GM23338 (cell line): ENCODE measurements around the gene PFKM. TPM values are rescaled to one million over a fixed set of nuclear protein-coding genes. Genes with fewer than 3 reads are reported as not detected.

Source experiments
- ATAC-seq: fragments of 200-7000 bp; cut with Tn5 transposase; 3 replicates; pipeline ENCODE4 v1.9.1; 2020
- DNase-seq: peaks from one replicate; pipeline ENCODE4 v3.0.0-alpha.2; 2015; ENCODE audit warnings: low spot score
- H2AFZ ChIP-seq: fragments of 200-600 bp; sonication (generic); 2 replicates; pipeline ENCODE4 v1.8.0; 2016; ENCODE audit warnings: antibody characterized with exemption, mild to moderate bottlenecking, moderate library complexity
- H3F3A ChIP-seq: fragments of 200-600 bp; sonication (generic); replicated peaks from 2 replicates; pipeline ENCODE4 v1.8.0; 2017; ENCODE audit warnings: antibody characterized with exemption, mixed run types, low read depth
- H3K27ac ChIP-seq: fragments of 200-600 bp; sonication (generic); 2 replicates; pipeline ENCODE4 v1.6.1; 2016; ENCODE audit warnings: low read depth
- H3K27me3 ChIP-seq: fragments of 200-600 bp; sonication (generic); 2 replicates; pipeline ENCODE4 v1.8.0; 2016; ENCODE audit warnings: mild to moderate bottlenecking, mixed run types, moderate library complexity; ENCODE audit not compliant: insufficient read depth
- H3K36me3 ChIP-seq: fragments of 200-600 bp; sonication (generic); 2 replicates; pipeline ENCODE4 v1.8.0; 2016; ENCODE audit warnings: mild to moderate bottlenecking; ENCODE audit not compliant: insufficient read depth
- H3K4me1 ChIP-seq: fragments of 200-600 bp; sonication (generic); 2 replicates; pipeline ENCODE4 v1.8.0; 2016; ENCODE audit warnings: mild to moderate bottlenecking, moderate library complexity; ENCODE audit not compliant: insufficient read depth
- H3K4me2 ChIP-seq: fragments of 200-600 bp; sonication (generic); 2 replicates; pipeline ENCODE4 v1.7.1; 2017; ENCODE audit warnings: mixed run types
- H3K4me3 ChIP-seq: fragments of 200-600 bp; sonication (generic); 2 replicates; pipeline ENCODE4 v1.6.1; 2016; ENCODE audit warnings: mixed run types
- H3K79me2 ChIP-seq: fragments of 200-600 bp; sonication (generic); replicated peaks from 2 replicates; pipeline ENCODE4 v1.8.0; 2017; ENCODE audit warnings: mild to moderate bottlenecking; ENCODE audit not compliant: insufficient read depth
- H3K9me2 ChIP-seq: fragments of 200-600 bp; sonication (generic); 2 replicates; pipeline ENCODE4 v1.8.0; 2017; ENCODE audit not compliant: insufficient read depth
- H4K20me1 ChIP-seq: fragments of 200-600 bp; sonication (generic); replicated peaks from 2 replicates; pipeline ENCODE4 v1.8.0; 2017; ENCODE audit warnings: mild to moderate bottlenecking; ENCODE audit not compliant: insufficient read depth
- H3K27ac Mint-ChIP-seq: 2 replicates; pipeline ENCODE4 v1.8.0; 2020; ENCODE audit warnings: inconsistent platforms, mild to moderate bottlenecking, moderate library complexity, mixed read lengths
- H3K27me3 Mint-ChIP-seq: 3 replicates; pipeline ENCODE4 v1.8.0; 2022; ENCODE audit warnings: low read depth, mild to moderate bottlenecking, moderate library complexity, mixed read lengths, inconsistent platforms; ENCODE audit not compliant: insufficient read depth, poor library complexity
- H3K36me3 Mint-ChIP-seq: 3 replicates; pipeline ENCODE4 v1.8.0; 2021; ENCODE audit warnings: low read depth, mild to moderate bottlenecking, inconsistent platforms, moderate library complexity, mixed read lengths
- H3K4me1 Mint-ChIP-seq: 3 replicates; pipeline ENCODE4 v1.8.0; 2020; ENCODE audit warnings: mild to moderate bottlenecking, inconsistent platforms, mixed read lengths
- H3K4me3 Mint-ChIP-seq: 3 replicates; pipeline ENCODE4 v1.8.0; 2021; ENCODE audit warnings: moderate library complexity, mild to moderate bottlenecking, inconsistent platforms, mixed read lengths
- H3K9me3 Mint-ChIP-seq: 3 replicates; pipeline ENCODE4 v1.8.0; 2020; ENCODE audit warnings: moderate library complexity, mild to moderate bottlenecking, inconsistent platforms, mixed read lengths
- CREB1 ChIP-seq: fragments of 250-450 bp; sonication (Bioruptor Pico); IDR thresholded peaks from 2 replicates; pipeline ENCODE4 v1.5.0; 2020; ENCODE audit warnings: low read depth, mild to moderate bottlenecking, moderate library complexity
- ETS1 ChIP-seq: IDR thresholded peaks from 2 replicates; pipeline ENCODE4 v1.6.1; 2016; ENCODE audit warnings: antibody characterized with exemption
- EZH2 ChIP-seq: fragments of 200-600 bp; sonication (generic); IDR thresholded peaks from one replicate; pipeline ENCODE4 v1.8.0; 2017; ENCODE audit warnings: antibody characterized with exemption, mild to moderate bottlenecking, low read depth; ENCODE audit not compliant: unreplicated experiment
- JUNB ChIP-seq: IDR thresholded peaks from one replicate; pipeline ENCODE4 v1.6.1; 2016; ENCODE audit warnings: antibody characterized with exemption; ENCODE audit not compliant: unreplicated experiment
- NANOG ChIP-seq: IDR thresholded peaks from 2 replicates; pipeline ENCODE4 v1.6.1; 2016; ENCODE audit warnings: antibody characterized with exemption, borderline replicate concordance
- REST ChIP-seq: IDR thresholded peaks from one replicate; pipeline ENCODE4 v1.6.1; 2018; ENCODE audit warnings: antibody characterized with exemption; ENCODE audit not compliant: unreplicated experiment
- STAT1 ChIP-seq: IDR thresholded peaks from one replicate; pipeline ENCODE4 v1.6.1; 2016; ENCODE audit warnings: antibody characterized with exemption; ENCODE audit not compliant: unreplicated experiment
- ZNF114 ChIP-seq: fragments of 250-450 bp; sonication (Bioruptor Pico); IDR thresholded peaks from 2 replicates; pipeline ENCODE4 v1.5.0; 2020; ENCODE audit warnings: mild to moderate bottlenecking, moderate library complexity
- ZNF331 ChIP-seq: fragments of 250-450 bp; sonication (Bioruptor Pico); IDR thresholded peaks from 2 replicates; pipeline ENCODE4 v1.5.0; 2020; ENCODE audit warnings: low read depth, mild to moderate bottlenecking, moderate library complexity
- polyA plus RNA-seq: library from polyadenylated mRNA; unstranded; fragments of >200 nt; fragmentation: Nextera tagmentation; extraction: Ambion mirVana; gene quantifications from 2 replicates; pipeline ENCODE4 v1.2.1, GENCODE V29; 2016
- total RNA-seq: library from RNA; depleted of rRNA; stranded (reverse); fragments of >200 nt; shearing (Covaris generic); gene quantifications from 2 replicates; pipeline ENCODE4 v1.2.3, GENCODE V29; 2014

The PFKM gene
- total and polyA plus RNA-seq, 2 experiments from 2014 or later, result 47.2 to 82.5 TPM

- H3K27me3 Mint-ChIP-seq, result no peaks in the 10 kb centered on the region
- peaks cover 34% of the 10 kb centered on the region for H3K36me3 Mint-ChIP-seq
- no peak overlapping the region for H3K4me3 ChIP-seq
- peaks cover 8% of the 10 kb centered on the region; the same call in 1 of the 2 replicates for H4K20me1 ChIP-seq
- H3K4me2 ChIP-seq, result no peak overlapping the region
- no peak overlapping the region for H3K27ac ChIP-seq
- no peaks in the 10 kb centered on the region for H3K4me1 ChIP-seq
- no peak overlapping the region for H3K27ac Mint-ChIP-seq
- no peaks in the 10 kb centered on the region for H3K9me3 Mint-ChIP-seq
- H3K79me2 ChIP-seq, result no peaks in the 10 kb centered on the region
- H3K27me3 ChIP-seq, result no peaks in the 10 kb centered on the region
- no peak for DNase-seq
- no peak overlapping the region for H2AFZ ChIP-seq
- no peaks in the 10 kb centered on the region for H3K4me1 Mint-ChIP-seq
- no peak overlapping the region for H3K4me3 Mint-ChIP-seq
- H3K36me3 ChIP-seq, result peaks cover 35% of the 10 kb centered on the region; the same call in 1 of the 2 replicates
- ATAC-seq, result no peak
- H3K9me2 ChIP-seq, result no peaks in the 10 kb centered on the region
- no peaks in the 10 kb centered on the region for H3F3A ChIP-seq
- no peak for TF ChIP-seq NANOG
- TF ChIP-seq EZH2, result no peak
These were observed 32.8 kb upstream of the PFKM start for GRCh38 chr12:48086327-48086726.

- H2AFZ ChIP-seq, result no peak overlapping the region
- H3F3A ChIP-seq, result no peaks in the 10 kb centered on the region
- Mint-ChIP-seq H3K4me3 (no peak overlapping the region), H3K9me3 (no peaks in the 10 kb centered on the region), H3K27me3 (peaks cover 2% of the 10 kb centered on the region), H3K4me1 (no peaks in the 10 kb centered on the region), H3K27ac (no peak overlapping the region), H3K36me3 (peaks cover 25% of the 10 kb centered on the region)
- H3K36me3 ChIP-seq, result peaks cover 15% of the 10 kb centered on the region
- H4K20me1 ChIP-seq, result peaks cover 10% of the 10 kb centered on the region; the same call in 1 of the 2 replicates
- DNase-seq (no peak), ATAC-seq (no peak)
- no peak for TF ChIP-seq JUNB
- TF ChIP-seq NANOG, result no peak
- no peak for TF ChIP-seq REST
- no peak for TF ChIP-seq CREB1 (CRISPR knock-in tag)
- no peak for TF ChIP-seq ETS1
- no peak for TF ChIP-seq ZNF331 (CRISPR knock-in tag)
- no peak for TF ChIP-seq STAT1
- no peak for TF ChIP-seq ZNF114 (CRISPR knock-in tag)
- no peaks in the 10 kb centered on the region for H3K4me1 ChIP-seq
- no peak overlapping the region for H3K27ac ChIP-seq
- no peak overlapping the region for H3K4me2 ChIP-seq
- H3K79me2 ChIP-seq, result no peaks in the 10 kb centered on the region
- H3K4me3 ChIP-seq, result no peak overlapping the region
- H3K27me3 ChIP-seq, result no peaks in the 10 kb centered on the region
- no peaks in the 10 kb centered on the region for H3K9me2 ChIP-seq
These were observed 26.6 kb upstream of the PFKM start for GRCh38 chr12:48092611-48093010.
